Thoracic aorta (tissue), 2 donors: Measurements from ENCODE around the gene ZEB1. TPM values are rescaled to one million over a fixed set of nuclear protein-coding genes. Genes with fewer than 3 reads are reported as not detected.
"Not testable (repeated sequence)": the region's sequence is repeated elsewhere in the genome, so short reads cannot be mapped to it uniquely, and the experiment has no call there.

Experiments
- ATAC-seq: fragments of 150-250 bp; one replicate; pipeline ENCODE4 v1.8.0; 2017; ENCODE audit warnings: low read depth; ENCODE audit not compliant: insufficient number of reproducible peaks, low FRiP score
- DNase-seq: peaks from one replicate; pipeline ENCODE4 v3.0.0-alpha.2; 2020; ENCODE audit warnings: low spot score
- H3K27ac ChIP-seq, 2 donors: fragments of 200-600 bp; sonication (generic); 1 replicate in 1 of 2; 2 replicates in 1 of 2; pipeline ENCODE4 v1.5.1; 2016; ENCODE audit warnings: mild to moderate bottlenecking in 2 of 2, moderate library complexity in 2 of 2
- H3K27me3 ChIP-seq: fragments of 200-600 bp; sonication (generic); replicated peaks from 2 replicates; pipeline ENCODE4 v1.6.0; 2016; ENCODE audit warnings: mild to moderate bottlenecking; ENCODE audit not compliant: insufficient read depth
- H3K36me3 ChIP-seq: fragments of 200-600 bp; sonication (generic); one replicate; pipeline ENCODE4 v1.5.1; 2016
- H3K4me1 ChIP-seq, 2 donors: fragments of 200-600 bp; sonication (generic); 1 replicate in 1 of 2; 2 replicates in 1 of 2; pipeline versions ENCODE4 v1.5.1 to v1.6.0; 2016; ENCODE audit warnings: low read depth in 2 of 2, mild to moderate bottlenecking in 1 of 2; ENCODE audit not compliant: control insufficient read depth in 1 of 2
- H3K4me3 ChIP-seq: fragments of 200-600 bp; sonication (generic); 2 replicates; pipeline ENCODE4 v1.5.1; 2016; ENCODE audit warnings: mild to moderate bottlenecking
- H3K9me3 ChIP-seq: fragments of 200-600 bp; sonication (generic); 2 replicates; pipeline ENCODE4 v1.5.1; 2016
- total RNA-seq, 2 donors: library from RNA; depleted of rRNA; stranded (reverse); fragments of >200 nt; gene quantifications; one replicate each; pipeline versions ENCODE4 v1.1.0 to v1.2.3, GENCODE V29; 2016
- TF ChIP-seq, protein P1 (sequence below): fragments of 200-600 bp; sonication (generic); IDR thresholded peaks from one replicate; pipeline ENCODE4 v1.5.1; 2019; ENCODE audit warnings: antibody characterized with exemption

The ZEB1 gene
- total RNA-seq, 2 donors from 2014 or later, result 101 to 179 TPM

DNA sequence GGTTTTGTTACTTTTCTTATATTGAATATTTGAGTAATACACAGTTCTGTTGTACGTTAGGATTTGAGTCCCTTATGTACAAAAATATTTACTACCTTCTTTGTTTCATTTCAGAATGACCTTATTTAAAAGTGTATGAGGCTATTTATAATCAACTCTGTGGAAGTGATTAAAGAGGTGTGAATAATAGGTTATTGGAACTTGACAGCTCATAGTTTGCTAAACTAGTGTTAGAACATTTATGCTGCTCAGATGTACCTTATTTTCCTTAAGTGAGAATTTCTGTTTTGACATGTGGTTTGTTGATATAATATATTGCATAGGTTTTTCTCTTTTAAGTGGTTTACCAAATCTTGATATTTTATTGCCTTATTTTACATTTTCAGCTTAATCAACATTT lies 105.5 kb downstream of the ZEB1 start:
- Histone ChIP-seq H3K4me3 (no peak overlapping the region), H3K27me3 (no peaks in the 10 kb centered on the region), H3K4me1 (peaks cover 29 to 40% of the 10 kb centered on the region in 2 donors), H3K36me3 (no peaks in the 10 kb centered on the region), H3K27ac (no peak overlapping the region), H3K9me3 (no peaks in the 10 kb centered on the region)
- TF ChIP-seq, protein P1, sequence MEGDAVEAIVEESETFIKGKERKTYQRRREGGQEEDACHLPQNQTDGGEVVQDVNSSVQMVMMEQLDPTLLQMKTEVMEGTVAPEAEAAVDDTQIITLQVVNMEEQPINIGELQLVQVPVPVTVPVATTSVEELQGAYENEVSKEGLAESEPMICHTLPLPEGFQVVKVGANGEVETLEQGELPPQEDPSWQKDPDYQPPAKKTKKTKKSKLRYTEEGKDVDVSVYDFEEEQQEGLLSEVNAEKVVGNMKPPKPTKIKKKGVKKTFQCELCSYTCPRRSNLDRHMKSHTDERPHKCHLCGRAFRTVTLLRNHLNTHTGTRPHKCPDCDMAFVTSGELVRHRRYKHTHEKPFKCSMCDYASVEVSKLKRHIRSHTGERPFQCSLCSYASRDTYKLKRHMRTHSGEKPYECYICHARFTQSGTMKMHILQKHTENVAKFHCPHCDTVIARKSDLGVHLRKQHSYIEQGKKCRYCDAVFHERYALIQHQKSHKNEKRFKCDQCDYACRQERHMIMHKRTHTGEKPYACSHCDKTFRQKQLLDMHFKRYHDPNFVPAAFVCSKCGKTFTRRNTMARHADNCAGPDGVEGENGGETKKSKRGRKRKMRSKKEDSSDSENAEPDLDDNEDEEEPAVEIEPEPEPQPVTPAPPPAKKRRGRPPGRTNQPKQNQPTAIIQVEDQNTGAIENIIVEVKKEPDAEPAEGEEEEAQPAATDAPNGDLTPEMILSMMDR, result no peak
- DNase-seq, result no peak
- no peak for ATAC-seq

DNA sequence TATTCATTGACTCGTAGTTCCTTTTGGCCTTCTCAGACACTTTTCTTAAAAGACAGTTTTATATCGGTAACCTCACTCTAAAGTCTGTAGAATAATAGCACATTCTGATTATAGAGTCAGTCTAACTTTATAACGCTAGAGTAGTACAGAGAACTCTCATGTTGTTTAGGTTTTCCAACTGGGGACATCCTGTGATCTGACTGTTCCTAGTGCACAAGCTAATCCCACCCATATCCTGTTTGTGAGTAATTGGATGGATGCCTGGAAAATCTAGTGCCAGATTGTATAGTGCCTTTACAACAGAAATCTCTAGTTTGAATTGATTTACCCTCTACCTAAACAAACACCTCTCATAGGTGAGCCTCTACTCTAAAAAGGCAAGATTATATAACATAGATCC lies 107.4 kb downstream of the ZEB1 start:
- DNase-seq, result no peak
- H3K4me3 ChIP-seq, result no peak overlapping the region
- H3K4me1 ChIP-seq, result peaks cover 24 to 33% of the 10 kb centered on the region in 2 donors
- H3K27ac ChIP-seq, result no peak overlapping the region
- H3K9me3 ChIP-seq, result no peaks in the 10 kb centered on the region
- ATAC-seq, result no peak
- no peaks in the 10 kb centered on the region for H3K36me3 ChIP-seq
- TF ChIP-seq, protein P1, result no peak
- H3K27me3 ChIP-seq, result no peaks in the 10 kb centered on the region

DNA sequence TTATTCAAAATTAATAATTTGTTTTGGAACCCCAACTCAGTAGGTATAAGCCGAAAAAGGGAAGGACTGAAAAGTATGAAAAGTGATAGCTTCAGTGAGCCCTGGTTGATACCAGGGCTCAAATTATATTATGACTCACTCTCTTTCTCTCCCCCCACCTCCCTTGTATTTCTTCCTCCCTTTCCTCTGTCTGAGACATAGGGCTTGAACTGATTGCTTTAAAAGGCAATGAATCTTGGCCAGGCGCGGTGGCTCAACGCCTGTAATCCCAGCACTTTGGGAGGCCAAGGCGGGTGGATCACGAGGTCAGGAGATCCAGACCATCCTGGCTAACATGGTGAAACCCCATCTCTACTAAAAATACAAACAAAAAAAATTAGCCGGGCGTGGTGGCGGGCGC lies 108.3 kb downstream of the ZEB1 start:
- H3K27me3 ChIP-seq, H3K36me3 ChIP-seq, ATAC-seq, H3K4me3 ChIP-seq, H3K27ac ChIP-seq, H3K9me3 ChIP-seq, DNase-seq: not testable (repeated sequence)
- peaks cover 20 to 24% of the 10 kb centered on the region in 2 donors for H3K4me1 ChIP-seq

DNA sequence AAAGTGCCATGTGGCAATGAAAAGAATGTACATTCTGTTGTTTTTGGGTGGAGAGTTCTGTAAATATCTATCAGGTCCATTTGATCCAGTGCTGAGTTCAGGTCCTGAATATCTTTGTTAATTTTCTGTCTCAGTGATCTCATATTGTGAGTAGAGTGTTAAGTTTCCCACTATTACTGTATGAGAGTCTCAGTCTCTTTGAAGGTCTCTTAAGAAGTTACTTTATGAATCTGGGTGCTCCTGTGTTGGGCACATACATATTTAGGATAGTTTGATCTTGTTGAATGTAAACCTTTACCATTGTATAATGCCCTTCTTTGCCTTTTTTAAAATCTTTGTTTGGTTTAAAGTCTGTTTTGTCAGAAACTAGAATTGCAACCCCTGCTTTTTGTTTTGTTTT lies 109.5 kb downstream of the ZEB1 start:
- H3K4me1 ChIP-seq, result peaks cover 20 to 23% of the 10 kb centered on the region in 2 donors
- not testable (repeated sequence) for H3K27me3 ChIP-seq, DNase-seq, H3K27ac ChIP-seq, H3K36me3 ChIP-seq, ATAC-seq, H3K9me3 ChIP-seq, H3K4me3 ChIP-seq

DNA sequence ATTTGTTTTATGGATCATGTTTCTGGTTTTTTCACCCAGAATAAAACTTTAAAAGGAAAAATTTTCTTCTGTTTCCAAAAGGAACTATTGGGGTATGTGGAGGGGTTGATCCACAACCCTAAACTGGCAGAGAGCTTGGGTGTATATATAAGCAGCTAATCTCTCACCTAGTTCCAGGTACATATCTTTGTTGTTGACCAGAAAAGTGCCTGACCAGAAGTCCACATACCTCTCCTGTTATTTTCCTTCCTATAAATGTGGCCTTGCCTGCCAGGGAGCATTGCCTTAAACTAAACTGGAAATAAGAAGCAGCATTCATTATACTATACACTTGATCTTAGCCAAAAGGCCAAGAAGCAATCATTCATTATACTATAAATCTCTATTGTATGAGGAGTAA lies 112.0 kb downstream of the ZEB1 start:
- Histone ChIP-seq H3K27me3 (no peaks in the 10 kb centered on the region), H3K36me3 (no peaks in the 10 kb centered on the region), H3K4me3 (no peak overlapping the region), H3K9me3 (no peaks in the 10 kb centered on the region), H3K27ac (no peak overlapping the region), H3K4me1 (peaks cover 12 to 13% of the 10 kb centered on the region in 2 donors)
- TF ChIP-seq, protein P1, result no peak
- no peak for DNase-seq
- no peak for ATAC-seq

DNA sequence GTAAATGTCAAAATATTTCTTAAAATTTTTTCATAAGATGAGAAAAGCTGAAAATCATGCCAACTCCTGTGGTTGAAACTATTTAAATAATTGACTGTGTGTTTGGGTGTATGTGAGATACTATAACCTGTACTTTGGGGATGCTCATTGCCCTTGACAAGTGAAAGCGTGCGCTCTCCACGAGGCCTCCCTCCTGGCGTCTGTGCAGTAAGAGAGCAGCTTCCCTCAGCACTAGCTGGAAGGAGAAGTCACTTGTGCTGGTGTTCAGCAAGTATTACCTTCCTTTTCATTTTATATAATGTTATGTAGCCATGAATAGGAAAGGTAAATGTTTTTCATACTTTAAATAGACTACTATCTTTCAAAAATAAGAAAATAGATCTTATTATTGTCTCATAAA lies 118.9 kb downstream of the ZEB1 start:
- Histone ChIP-seq H3K27ac (no peak overlapping the region), H3K4me3 (no peak overlapping the region), H3K27me3 (no peaks in the 10 kb centered on the region), H3K9me3 (no peaks in the 10 kb centered on the region), H3K36me3 (no peaks in the 10 kb centered on the region), H3K4me1 (no peaks in the 10 kb centered on the region)
- no peak for ATAC-seq
- DNase-seq, result no peak
- TF ChIP-seq, protein P1, result no peak
